Stimulated activated CD8-positive, alpha-beta memory T cell treated with anti-CD3 and anti-CD28 coated beads, Interleukin-4, amount 100 ng/mL, for 1 hour (primary cell): Measurements from ENCODE around the gene RAB3C.

Experiments
- DNase-seq, 2 donors: peaks; one replicate each; pipeline ENCODE4 v3.0.0-alpha.2; 2020; ENCODE audit warnings: low read depth in 2 of 2, low spot score in 1 of 2

The RAB3C gene

GRCh38 chr5:58818465-58818864, 235.6 kb downstream of the RAB3C start:
- no peak for DNase-seq

GRCh38 chr5:58825441-58825840, 242.6 kb downstream of the RAB3C start:
- no peak for DNase-seq

- DNase-seq: no peak
Observed at GRCh38 chr5:58825899-58826298, 243.0 kb downstream of the RAB3C start.

- DNase-seq: no peak
Observed at GRCh38 chr5:58827463-58827862, 244.6 kb downstream of the RAB3C start.

- DNase-seq: no peak
Observed at GRCh38 chr5:58828258-58828657, 245.4 kb downstream of the RAB3C start.

GRCh38 chr5:58834242-58835225, 251.7 kb downstream of the RAB3C start:
- DNase-seq: no peak

- no peak for DNase-seq
Observed at GRCh38 chr5:58836351-58836750, 253.5 kb downstream of the RAB3C start.

GRCh38 chr5:58838729-58839128, 255.9 kb downstream of the RAB3C start:
- DNase-seq: no peak

- no peak for DNase-seq
Observed at GRCh38 chr5:58842852-58843251, 260.0 kb downstream of the RAB3C start.

GRCh38 chr5:58844395-58844794, 261.5 kb downstream of the RAB3C start:
- no peak for DNase-seq

GRCh38 chr5:58847041-58847440, 264.2 kb downstream of the RAB3C start:
- no peak for DNase-seq

GRCh38 chr5:58849223-58849622, 266.3 kb downstream of the RAB3C start:
- DNase-seq: no peak

GRCh38 chr5:58849921-58850667, 267.2 kb downstream of the RAB3C start:
- no peak for DNase-seq

GRCh38 chr5:58851153-58851552, 268.3 kb downstream of the RAB3C start:
- DNase-seq: no peak

- no peak for DNase-seq
Observed at GRCh38 chr5:58851571-58851970, 268.7 kb downstream of the RAB3C start.

GRCh38 chr5:58852566-58852965, 269.7 kb downstream of the RAB3C start:
- no peak for DNase-seq

- DNase-seq: no peak
Observed at GRCh38 chr5:58854441-58854840, 271.6 kb downstream of the RAB3C start.

GRCh38 chr5:58855851-58856739, 273.2 kb downstream of the RAB3C start:
- no peak for DNase-seq

- DNase-seq: no peak
Observed at GRCh38 chr5:58857609-58858008, 274.7 kb downstream of the RAB3C start.

GRCh38 chr5:58860680-58861079, 277.8 kb downstream of the RAB3C start:
- no peak for DNase-seq

- no peak for DNase-seq
Observed at GRCh38 chr5:58868931-58869330, 286.1 kb downstream of the RAB3C start.
